ENCODE results near the gene SYCP2L. TPM values are rescaled to one million over a fixed set of nuclear protein-coding genes. Genes with fewer than 3 reads are reported as not detected.
A peak's percentile ranks its signal among the peaks of the same experiment; 100 is the strongest.
"Not testable (repeated sequence)": the region's sequence is repeated elsewhere in the genome, so short reads cannot be mapped to it uniquely, and the experiment has no call there.

The SYCP2L gene
- total RNA-seq, 2 experiments from 2014 or later: 0.32 TPM; not detected in 1

DNA sequence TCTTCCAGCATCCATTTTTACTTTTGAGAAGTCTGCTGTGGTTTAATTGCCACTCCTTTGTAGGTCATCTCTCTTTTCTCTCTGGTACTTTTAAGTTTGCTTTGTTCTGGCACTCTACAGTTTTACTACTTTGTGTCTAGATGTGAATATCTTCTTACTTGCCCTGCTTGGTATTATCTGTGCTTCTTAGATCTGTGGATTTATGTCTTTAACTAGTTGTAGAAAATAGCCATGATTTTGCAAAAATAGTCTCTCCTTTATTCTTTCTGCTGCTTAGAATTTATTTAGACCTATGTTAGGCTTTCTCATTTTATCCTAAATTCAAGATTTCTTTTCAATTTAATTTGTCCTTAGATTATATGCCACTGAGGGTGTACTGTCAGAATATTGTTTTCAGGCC lies 43.3 kb upstream of the SYCP2L start:
- CTCF ChIA-PET: no interaction called here
- no peak for ATAC-seq

DNA sequence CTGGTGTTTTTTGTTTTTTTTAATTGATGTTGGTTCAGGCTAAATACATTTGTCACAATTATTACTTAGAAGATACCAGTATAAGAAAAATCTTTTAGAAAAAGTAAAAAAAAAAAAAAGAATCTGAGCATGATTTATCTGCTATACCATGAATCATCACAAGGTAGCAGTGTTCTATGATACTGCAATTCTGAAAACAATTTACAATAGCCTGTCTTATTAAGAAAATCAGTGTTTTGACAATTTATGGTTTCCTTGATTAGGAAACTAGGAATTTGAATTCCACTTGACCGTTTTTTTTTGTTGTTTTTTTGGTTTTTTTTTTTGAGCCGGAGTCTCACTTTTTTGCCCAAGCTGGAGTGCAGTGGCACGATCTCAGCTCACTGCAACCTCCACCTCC lies 39.2 kb upstream of the SYCP2L start:
- Mint-ChIP-seq H3K27ac (no peak overlapping the region), H3K36me3 (ENCODE audit: low read depth) (no peaks in the 10 kb centered on the region), H3K27me3 (peaks cover 6% of the 10 kb centered on the region), H3K4me3 (no peak overlapping the region), H3K9me3 (no peaks in the 10 kb centered on the region), H3K4me1 (ENCODE audit: low read depth) (no peaks in the 10 kb centered on the region)
- ChIA-PET POLR2A (no interaction called here), CTCF (interaction anchor here (0.8 to 1.2 kb wide), 2 partner anchors 10 to 14 kb away, joined by 3 read pairs; no protein-coding TSS in a partner anchor)
- TF ChIP-seq, protein P1, sequence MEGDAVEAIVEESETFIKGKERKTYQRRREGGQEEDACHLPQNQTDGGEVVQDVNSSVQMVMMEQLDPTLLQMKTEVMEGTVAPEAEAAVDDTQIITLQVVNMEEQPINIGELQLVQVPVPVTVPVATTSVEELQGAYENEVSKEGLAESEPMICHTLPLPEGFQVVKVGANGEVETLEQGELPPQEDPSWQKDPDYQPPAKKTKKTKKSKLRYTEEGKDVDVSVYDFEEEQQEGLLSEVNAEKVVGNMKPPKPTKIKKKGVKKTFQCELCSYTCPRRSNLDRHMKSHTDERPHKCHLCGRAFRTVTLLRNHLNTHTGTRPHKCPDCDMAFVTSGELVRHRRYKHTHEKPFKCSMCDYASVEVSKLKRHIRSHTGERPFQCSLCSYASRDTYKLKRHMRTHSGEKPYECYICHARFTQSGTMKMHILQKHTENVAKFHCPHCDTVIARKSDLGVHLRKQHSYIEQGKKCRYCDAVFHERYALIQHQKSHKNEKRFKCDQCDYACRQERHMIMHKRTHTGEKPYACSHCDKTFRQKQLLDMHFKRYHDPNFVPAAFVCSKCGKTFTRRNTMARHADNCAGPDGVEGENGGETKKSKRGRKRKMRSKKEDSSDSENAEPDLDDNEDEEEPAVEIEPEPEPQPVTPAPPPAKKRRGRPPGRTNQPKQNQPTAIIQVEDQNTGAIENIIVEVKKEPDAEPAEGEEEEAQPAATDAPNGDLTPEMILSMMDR (IDR thresholded peaks at IDR 0.05): peak; percentile 52
- DNase-seq (no peak), ATAC-seq (no peak)
- intact Hi-C loops (cut with micrococcal nuclease): no loop called here

More for the DNA sequence above, 43.3 kb upstream of the SYCP2L start:
- H3K27ac Mint-ChIP-seq: no peak overlapping the region
- peaks cover 24% of the 10 kb centered on the region for H3K27me3 Mint-ChIP-seq
- no peak for DNase-seq
- POLR2A ChIA-PET: no interaction called here
- intact Hi-C loops (cut with micrococcal nuclease): no loop called here
- TF ChIP-seq, protein P1 (IDR thresholded peaks at IDR 0.05): no peak
- H3K4me3 Mint-ChIP-seq: no peak overlapping the region
- peaks cover 10% of the 10 kb centered on the region for H3K4me1 Mint-ChIP-seq (ENCODE audit: low read depth)
- H3K36me3 Mint-ChIP-seq (ENCODE audit: low read depth): no peaks in the 10 kb centered on the region
- H3K9me3 Mint-ChIP-seq: no peaks in the 10 kb centered on the region

DNA sequence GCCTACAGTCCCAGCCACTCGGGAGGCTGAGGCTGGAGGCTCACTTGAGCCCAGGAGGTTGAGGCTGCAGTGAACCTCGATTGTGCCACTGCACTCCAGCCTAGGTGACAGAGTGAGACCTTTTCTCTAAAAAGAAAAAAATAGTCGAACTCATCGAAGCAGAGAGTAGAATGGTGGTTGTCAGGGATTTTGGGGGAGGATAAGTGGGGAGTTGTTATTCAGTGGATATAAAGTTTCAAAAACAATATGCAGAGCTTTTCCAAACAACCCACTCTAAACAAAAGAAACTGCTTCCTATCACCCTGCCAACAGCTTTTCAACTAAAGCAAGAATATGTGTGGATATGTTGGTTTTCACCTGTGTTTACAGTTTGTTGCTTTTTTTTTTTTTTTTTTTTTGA lies 37.0 kb upstream of the SYCP2L start:
- CTCF ChIA-PET: no interaction called here
- peaks cover 9% of the 10 kb centered on the region for H3K36me3 Mint-ChIP-seq (ENCODE audit: low read depth)
- POLR2A ChIA-PET: no interaction called here
- H3K27me3 Mint-ChIP-seq: peaks cover 3% of the 10 kb centered on the region
- H3K9me3 Mint-ChIP-seq: peaks cover 13% of the 10 kb centered on the region
- no peak for DNase-seq
- no peak for ATAC-seq
- no peaks in the 10 kb centered on the region for H3K4me1 Mint-ChIP-seq (ENCODE audit: low read depth)
- intact Hi-C loops (cut with micrococcal nuclease): no loop called here
- H3K27ac Mint-ChIP-seq: no peak overlapping the region
- H3K4me3 Mint-ChIP-seq: no peak overlapping the region
- TF ChIP-seq, protein P1 (IDR thresholded peaks at IDR 0.05): no peak

DNA sequence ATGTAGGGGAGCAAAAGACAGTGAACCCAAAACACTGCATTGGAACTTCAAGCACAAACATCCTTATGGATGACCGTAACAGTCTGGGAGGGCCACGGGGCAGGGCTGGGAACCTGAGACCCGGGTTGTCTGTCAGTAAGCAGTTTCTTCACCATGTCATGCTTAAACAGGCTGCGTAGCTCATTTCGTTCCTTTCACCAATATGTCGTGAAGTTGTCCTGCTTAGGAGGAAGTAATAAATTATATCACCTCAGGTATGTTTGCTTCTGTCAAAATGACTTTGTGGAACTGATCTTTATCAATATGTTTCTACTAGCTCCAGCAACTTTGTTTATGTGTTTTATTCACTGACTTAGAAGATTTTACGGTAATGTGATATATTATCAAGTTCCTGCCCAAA lies 36.1 kb upstream of the SYCP2L start:
- Mint-ChIP-seq H3K36me3 (ENCODE audit: low read depth) (peaks cover 9% of the 10 kb centered on the region), H3K4me1 (ENCODE audit: low read depth) (no peaks in the 10 kb centered on the region), H3K9me3 (peaks cover 15% of the 10 kb centered on the region), H3K27ac (no peak overlapping the region), H3K27me3 (peaks cover 3% of the 10 kb centered on the region), H3K4me3 (no peak overlapping the region)
- intact Hi-C loops (cut with micrococcal nuclease): no loop called here
- TF ChIP-seq, protein P1 (IDR thresholded peaks at IDR 0.05): no peak
- CTCF ChIA-PET: no interaction called here
- no peak for ATAC-seq
- POLR2A ChIA-PET: no interaction called here
- no peak for DNase-seq

DNA sequence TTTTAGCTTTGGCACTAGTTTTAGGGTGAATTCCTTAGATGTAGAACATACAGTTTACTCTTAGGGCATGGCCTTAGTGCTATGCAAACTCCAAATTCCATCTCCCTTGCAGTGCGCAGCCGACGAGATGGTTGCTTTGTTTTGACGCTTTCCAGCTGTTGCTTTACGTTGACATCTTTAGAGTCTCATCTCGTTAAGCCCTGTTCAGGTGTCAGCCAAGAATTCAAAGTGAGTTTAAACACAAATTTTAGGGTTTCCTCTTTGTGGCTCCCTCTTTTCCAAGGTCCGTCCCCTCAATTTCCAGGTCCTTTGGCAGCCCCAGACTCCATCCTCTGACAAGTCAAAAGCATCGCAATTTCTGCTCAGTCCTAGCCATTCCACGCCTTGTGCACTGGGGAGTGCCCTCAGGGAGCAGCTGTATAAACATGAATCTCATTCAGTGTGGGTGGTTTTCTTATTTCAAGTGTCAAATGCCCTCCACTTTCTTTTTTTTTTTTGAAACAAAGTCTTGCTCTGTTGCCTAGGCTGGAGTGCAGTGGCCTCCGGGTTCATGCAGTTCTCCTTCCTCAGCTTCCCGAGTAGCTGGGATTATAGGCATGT lies 34.4 kb upstream of the SYCP2L start:
- Mint-ChIP-seq H3K27ac (no peak overlapping the region), H3K4me1 (ENCODE audit: low read depth) (no peaks in the 10 kb centered on the region), H3K36me3 (ENCODE audit: low read depth) (peaks cover 9% of the 10 kb centered on the region), H3K9me3 (peaks cover 15% of the 10 kb centered on the region), H3K27me3 (peaks cover 5% of the 10 kb centered on the region), H3K4me3 (no peak overlapping the region)
- no peak for DNase-seq
- ChIA-PET CTCF (interaction anchor here (1.3 kb wide), 1 partner anchor 11 kb away, joined by 4 read pairs; no protein-coding TSS in a partner anchor), POLR2A (no interaction called here)
- ATAC-seq: no peak
- TF ChIP-seq, protein P1 (IDR thresholded peaks at IDR 0.05): no peak
- intact Hi-C loops (cut with micrococcal nuclease): no loop called here

DNA sequence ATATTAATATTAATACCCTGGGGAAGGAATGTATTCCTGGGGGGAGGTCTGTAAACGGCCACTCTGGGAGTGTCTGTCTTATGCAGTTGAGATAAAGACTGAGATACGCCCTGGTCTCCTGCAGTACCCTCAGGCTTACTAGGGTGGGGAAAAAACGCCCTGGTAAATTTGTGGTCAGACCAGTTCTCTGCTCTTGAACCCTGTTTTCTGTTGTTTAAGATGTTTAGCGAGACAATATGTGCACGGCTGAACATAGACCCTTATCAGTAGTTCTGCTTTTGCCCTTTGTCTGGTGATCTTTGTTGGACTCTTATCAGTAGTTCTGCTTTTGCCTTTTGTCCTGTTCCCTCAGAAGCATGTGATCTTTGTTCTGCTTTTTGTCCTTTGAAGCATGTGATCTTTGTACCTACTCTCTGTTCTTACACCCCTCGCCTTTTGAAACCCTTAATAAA lies 33.0 kb upstream of the SYCP2L start:
- H3K27ac Mint-ChIP-seq; H3K36me3 Mint-ChIP-seq (ENCODE audit: low read depth); H3K27me3 Mint-ChIP-seq; ATAC-seq; CTCF ChIA-PET; H3K4me3 Mint-ChIP-seq; POLR2A ChIA-PET; DNase-seq; intact Hi-C loops (cut with micrococcal nuclease); H3K4me1 Mint-ChIP-seq (ENCODE audit: low read depth): not testable (repeated sequence)
- peaks cover 15% of the 10 kb centered on the region for H3K9me3 Mint-ChIP-seq

Data from activated CD8-positive, alpha-beta T cell treated with anti-CD3 and anti-CD28 coated beads for 36 hours (primary cell).